Transverse colon (tissue), 4 donors: ENCODE data around the gene CUL7. TPM values are rescaled to one million over a fixed set of nuclear protein-coding genes. Genes with fewer than 3 reads are reported as not detected.

Experiments used
- DNase-seq: peaks from one replicate; pipeline ENCODE4 v3.0.0-alpha.2; 2019
- H3K27ac ChIP-seq, 4 donors: fragments of 200-600 bp; sonication (generic); 2 replicates each; pipeline ENCODE4 v1.5.1; 2016 to 2018; ENCODE audit warnings: inconsistent platforms in 4 of 4
- H3K27me3 ChIP-seq: fragments of 200-600 bp; sonication (generic); 2 replicates; pipeline ENCODE4 v1.5.1; 2017; ENCODE audit warnings: inconsistent platforms
- H3K36me3 ChIP-seq, 4 donors: fragments of 200-600 bp; sonication (generic); 2 replicates each; pipeline ENCODE4 v1.5.1; 2017 to 2019; ENCODE audit warnings: inconsistent platforms in 4 of 4
- H3K4me1 ChIP-seq, 4 donors: fragments of 200-600 bp; sonication (generic); 2 replicates each; pipeline ENCODE4 v1.5.1; 2017 to 2020; ENCODE audit warnings: inconsistent platforms in 4 of 4
- H3K4me3 ChIP-seq, 4 donors: fragments of 200-600 bp; sonication (generic); 1 replicate in 1 of 4; 2 replicates in 3 of 4; pipeline versions ENCODE4 v1.5.1 to v1.6.1; 2017 to 2019; ENCODE audit warnings: inconsistent platforms in 4 of 4
- H3K9me3 ChIP-seq, 2 donors: fragments of 200-600 bp; sonication (generic); 2 replicates each; pipeline ENCODE4 v1.5.1; 2017 to 2019; ENCODE audit warnings: inconsistent platforms in 2 of 2
- CTCF ChIP-seq, 5 experiments: fragments of 200-600 bp in 3 of 5; fragments of 450-650 bp in 2 of 5; sonication (generic) in 3 of 5; IDR thresholded peaks; 1 replicate in 2 of 5; 2 replicates in 3 of 5; pipeline ENCODE4 v1.5.1; 2016 to 2017; ENCODE audit warnings: antibody characterized with exemption in 5 of 5, inconsistent platforms in 3 of 5, mild to moderate bottlenecking in 2 of 5, moderate library complexity in 1 of 5
- EP300 ChIP-seq: sonication (generic); formaldehyde crosslinking; IDR thresholded peaks from one replicate; pipeline ENCODE4 v1.6.1; 2017; ENCODE audit warnings: antibody characterized with exemption, low read depth
- POLR2A ChIP-seq: fragments of 450-650 bp; IDR thresholded peaks from one replicate; pipeline ENCODE4 v1.6.1; 2016; ENCODE audit warnings: antibody characterized with exemption, mild to moderate bottlenecking, moderate library complexity
- POLR2AphosphoS5 ChIP-seq, 3 donors: sonication (generic); formaldehyde crosslinking; IDR thresholded peaks; one replicate each; pipeline ENCODE4 v1.6.1; 2016; ENCODE audit warnings: antibody characterized with exemption in 3 of 3
- WGBS, 2 donors: methylation state at CpG; one replicate each; pipeline ENCODE4 v1.1.5; 2018; ENCODE audit warnings: low coverage in 1 of 2; 5-methylcytosine and 5-hydroxymethylcytosine counted together
- in situ Hi-C, 4 donors: fragments of 200-750 bp; cut with MboI; loops; one replicate each; pipeline versions ENCODE4 v1.15.0 to v1.15.1; 2017; ENCODE audit warnings: low sequenced_read_pairs in 3 of 4, low pct_ligation_motif_present in 1 of 4, low pct_unique_long_range_greater_than_20kb in 1 of 4
- intact Hi-C: fragments of 100-400 bp; cut with DNase I; formaldehyde crosslinking; loops from one replicate; pipeline ENCODE4 v1.15.1; 2023; ENCODE audit warnings: low total_unique reads
- total RNA-seq, 4 donors: library from RNA; depleted of rRNA; stranded (reverse); fragments of >200 nt; gene quantifications; one replicate each; pipeline ENCODE4 v1.1.0, GENCODE V29; 2016

CUL7 gene
- total RNA-seq, 4 donors from 2014 or later = 13.0 to 29.3 (median 15.7) TPM

GRCh38 chr6:43035495-43036194 is 18.0 kb downstream of the CUL7 start:
- WGBS, 2 donors = 71% methylated on average over 4 of the region's 4 CpGs; no CpG with 5 or more reads in 1 of the 2 donors
- H3K4me1 ChIP-seq = no peaks in the 10 kb centered on the region
- no peaks in the 10 kb centered on the region for H3K9me3 ChIP-seq
- H3K4me3 ChIP-seq = no peak overlapping the region
- no peak for TF ChIP-seq POLR2A
- no peak for TF ChIP-seq EP300
- no peak for TF ChIP-seq CTCF (IDR thresholded peaks at IDR 0.05)
- TF ChIP-seq POLR2AphosphoS5 (IDR thresholded peaks at IDR 0.05) = no peak
- DNase-seq = no peak
- no peak overlapping the region for H3K27ac ChIP-seq
- in situ Hi-C loops = no loop called here
- peaks cover 0 to 13% (median 2%) of the 10 kb centered on the region in 4 donors for H3K36me3 ChIP-seq
- intact Hi-C loops = no loop called here
- H3K27me3 ChIP-seq = no peaks in the 10 kb centered on the region

- intact Hi-C loops = no loop called here
- no peak overlapping the region for H3K4me3 ChIP-seq
- DNase-seq = no peak
- H3K36me3 ChIP-seq = peaks cover 0 to 24% (median 6%) of the 10 kb centered on the region in 4 donors
- H3K9me3 ChIP-seq = no peaks in the 10 kb centered on the region
- 87 to 100% methylated on average over 1 to 2 of the region's 2 CpGs for WGBS, 2 donors
- H3K4me1 ChIP-seq = no peaks in the 10 kb centered on the region
- no peaks in the 10 kb centered on the region for H3K27me3 ChIP-seq
- in situ Hi-C loops = no loop called here
- no peak for TF ChIP-seq POLR2AphosphoS5 (IDR thresholded peaks at IDR 0.05)
- no peak for TF ChIP-seq CTCF (IDR thresholded peaks at IDR 0.05)
- no peak for TF ChIP-seq POLR2A
- no peak for TF ChIP-seq EP300
- H3K27ac ChIP-seq = no peak overlapping the region
Observed at GRCh38 chr6:43034190-43034525, 19.5 kb downstream of the CUL7 start.

GRCh38 chr6:43033496-43034189 is 20.0 kb downstream of the CUL7 start:
- intact Hi-C loops (no loop called here), in situ Hi-C loops (no loop called here)
- Histone ChIP-seq H3K4me1 (no peaks in the 10 kb centered on the region), H3K4me3 (no peak overlapping the region), H3K27me3 (no peaks in the 10 kb centered on the region), H3K9me3 (no peaks in the 10 kb centered on the region), H3K36me3 (peaks cover 0 to 29% (median 8%) of the 10 kb centered on the region in 4 donors), H3K27ac (no peak overlapping the region)
- no peak for TF ChIP-seq POLR2AphosphoS5 (IDR thresholded peaks at IDR 0.05)
- TF ChIP-seq EP300 = no peak
- TF ChIP-seq POLR2A = no peak
- no peak for TF ChIP-seq CTCF (IDR thresholded peaks at IDR 0.05)
- no peak for DNase-seq
- 81 to 95% methylated on average over 2 of the region's 2 CpGs for WGBS, 2 donors

- peaks cover 0 to 30% (median 14%) of the 10 kb centered on the region in 4 donors for H3K36me3 ChIP-seq
- no peak overlapping the region for H3K4me3 ChIP-seq
- H3K9me3 ChIP-seq = no peaks in the 10 kb centered on the region
- no peak for DNase-seq
- TF ChIP-seq POLR2A (no peak), CTCF (IDR thresholded peaks at IDR 0.05) (no peak), POLR2AphosphoS5 (IDR thresholded peaks at IDR 0.05) (no peak), EP300 (no peak)
- H3K27ac ChIP-seq = no peak overlapping the region
- intact Hi-C loops (no loop called here), in situ Hi-C loops (no loop called here)
- H3K27me3 ChIP-seq = no peaks in the 10 kb centered on the region
- WGBS, 2 donors = 87 to 94% methylated on average over 3 to 4 of the region's 4 CpGs
- no peaks in the 10 kb centered on the region for H3K4me1 ChIP-seq
Observed at GRCh38 chr6:43032326-43032725, 21.3 kb downstream of the CUL7 start.
